ENCODE results near the gene NECAB2.

- TF ChIP-seq CTCF (optimal IDR thresholded peaks at IDR 0.05 in 1 of 3, IDR thresholded peaks at IDR 0.05 in 1 of 3, conservative IDR thresholded peaks at IDR 0.05 in 1 of 3; ENCODE audit: extremely low read depth in 1 of 3, insufficient read depth in 2 of 3, low read length in 3 of 3) (no peak), EZH2 (IDR thresholded peaks at IDR 0.05; ENCODE audit: low read length) (no peak)
Measured at GRCh38 chr16:84042308-84042878, 74.3 kb downstream of the NECAB2 start, which contains the start of gene SLC38A8.

Measured in keratinocyte (primary cell).